Fibroblast of lung (primary cell): ENCODE measurements around the gene KLHL6. TPM values are rescaled to one million over a fixed set of nuclear protein-coding genes. Genes with fewer than 3 reads are reported as not detected.
A peak's percentile ranks its signal among the peaks of the same experiment; 100 is the strongest.

Source experiments
- DNase-seq, 2 donors: peaks; one replicate each; pipeline versions ENCODE4 v3.0.0 to v3.0.0-alpha.2; 2010; ENCODE audit warnings: low read depth in 2 of 2
- H2AFZ ChIP-seq: 2 replicates; pipeline ENCODE4 v1.5.1; 2012; ENCODE audit warnings: low read length, control low read depth, inconsistent platforms
- H3K27ac ChIP-seq: 2 replicates; pipeline ENCODE4 v1.5.1; 2011; ENCODE audit warnings: low read length, control low read depth; ENCODE audit not compliant: insufficient read depth
- H3K27me3 ChIP-seq: 2 replicates; pipeline ENCODE4 v1.5.1; 2011; ENCODE audit warnings: mild to moderate bottlenecking, low read length; ENCODE audit not compliant: control insufficient read depth, insufficient read depth
- H3K36me3 ChIP-seq: 2 replicates; pipeline ENCODE4 v1.5.1; 2011; ENCODE audit warnings: low read length; ENCODE audit not compliant: control insufficient read depth, insufficient read depth
- H3K4me1 ChIP-seq: 2 replicates; pipeline ENCODE4 v1.5.1; 2011; ENCODE audit warnings: low read length; ENCODE audit not compliant: control insufficient read depth, insufficient read depth; ENCODE audit errors: extremely low read depth
- H3K4me2 ChIP-seq: 2 replicates; pipeline ENCODE4 v1.5.1; 2011; ENCODE audit warnings: low read length, control low read depth; ENCODE audit not compliant: insufficient read depth; ENCODE audit errors: extremely low read depth
- H3K4me3 ChIP-seq, 4 experiments: fragments of 200-600 bp in 1 of 4; sonication (generic) in 1 of 4; replicated peaks in 1 of 4; 2 replicates each; pipeline ENCODE4 v1.5.1; 2011 to 2016; ENCODE audit warnings: low read length in 4 of 4, low read depth in 3 of 4, mild to moderate bottlenecking in 3 of 4, control low read depth in 2 of 4, inconsistent platforms in 1 of 4, mixed read lengths in 1 of 4; ENCODE audit not compliant: insufficient read depth in 1 of 4; ENCODE audit errors: control extremely low read depth in 1 of 4
- H3K79me2 ChIP-seq: 2 replicates; pipeline ENCODE4 v1.5.1; 2012; ENCODE audit warnings: mild to moderate bottlenecking, low read length, inconsistent platforms; ENCODE audit not compliant: control insufficient read depth, insufficient read depth
- H3K9ac ChIP-seq: 2 replicates; pipeline ENCODE4 v1.5.1; 2011; ENCODE audit warnings: mild to moderate bottlenecking, low read length, control low read depth; ENCODE audit not compliant: insufficient read depth
- H3K9me3 ChIP-seq: 2 replicates; pipeline ENCODE4 v1.5.1; 2012; ENCODE audit warnings: low read depth, low read length; ENCODE audit not compliant: control insufficient read depth, insufficient read depth
- H4K20me1 ChIP-seq: 2 replicates; pipeline ENCODE4 v1.5.1; 2011; ENCODE audit warnings: low read length; ENCODE audit not compliant: control insufficient read depth, insufficient read depth; ENCODE audit errors: extremely low read depth
- CTCF ChIP-seq, 2 donors: IDR thresholded peaks in 1 of 2; conservative IDR thresholded peaks in 1 of 2; 1 replicate in 1 of 2; 2 replicates in 1 of 2; pipeline ENCODE4 v1.5.1; 2011 to 2012; ENCODE audit warnings: low read length in 2 of 2, control low read depth in 1 of 2, inconsistent platforms in 1 of 2, low read depth in 1 of 2, mild to moderate bottlenecking in 1 of 2
- EZH2 ChIP-seq: IDR thresholded peaks from 2 replicates; pipeline ENCODE4 v1.5.1; 2012; ENCODE audit warnings: low read length, control low read depth, mild to moderate bottlenecking; ENCODE audit errors: missing control alignments
- polyA plus RNA-seq, 2 donors: library from polyadenylated mRNA; depleted of rRNA in 1 of 2; stranded (reverse) in 1 of 2; unstranded in 1 of 2; fragments of >200 nt; gene quantifications; 2 replicates each; pipeline ENCODE4 v1.2.1, GENCODE V29; 2011 to 2012; ENCODE audit warnings: missing spikeins in 1 of 2
- total RNA-seq: library from RNA; depleted of rRNA; stranded (reverse); fragments of >200 nt; gene quantifications from 2 replicates; pipeline ENCODE4 v1.2.1, GENCODE V29; 2014

KLHL6 gene
- total and polyA plus RNA-seq, 2 donors (not counting 1 experiment from before 2014, with no cell fraction given), result not detected

GRCh38 chr3:183448369-183449128, 107.0 kb downstream of the KLHL6 start:
- Histone ChIP-seq H3K9ac (no peak overlapping the region), H3K36me3 (no peaks in the 10 kb centered on the region), H3K27me3 (no peaks in the 10 kb centered on the region), H3K4me3 (peak overlapping the region; percentile 53 to 95 (median 78)), H2AFZ (no peak overlapping the region), H3K4me1 (no peaks in the 10 kb centered on the region), H4K20me1 (no peaks in the 10 kb centered on the region), H3K9me3 (no peaks in the 10 kb centered on the region), H3K79me2 (no peaks in the 10 kb centered on the region), H3K4me2 (peak overlapping the region; percentile 85), H3K27ac (no peak overlapping the region)
- no peak for DNase-seq
- TF ChIP-seq CTCF (conservative IDR thresholded peaks at IDR 0.05 in 1 of 2, IDR thresholded peaks at IDR 0.05 in 1 of 2; ENCODE audit: low read depth in 1 of 2, low read length in 2 of 2) (no peak), EZH2 (no peak)

GRCh38 chr3:183447206-183448001, 108.1 kb downstream of the KLHL6 start:
- H3K79me2 ChIP-seq, result no peaks in the 10 kb centered on the region
- peak overlapping the region; percentile 90 for H2AFZ ChIP-seq
- H3K9me3 ChIP-seq, result no peaks in the 10 kb centered on the region
- no peaks in the 10 kb centered on the region for H3K27me3 ChIP-seq
- peak overlapping the region; percentile 60 for H3K9ac ChIP-seq
- peak; percentile 76 to 79 for DNase-seq
- TF ChIP-seq CTCF (conservative IDR thresholded peaks at IDR 0.05 in 1 of 2, IDR thresholded peaks at IDR 0.05 in 1 of 2; ENCODE audit: low read depth in 1 of 2, low read length in 2 of 2) (no peak), EZH2 (no peak)
- no peaks in the 10 kb centered on the region for H3K4me1 ChIP-seq
- peak overlapping the region; percentile 53 to 95 (median 78) for H3K4me3 ChIP-seq
- peak overlapping the region; percentile 49 for H3K27ac ChIP-seq
- H4K20me1 ChIP-seq, result no peaks in the 10 kb centered on the region
- no peaks in the 10 kb centered on the region for H3K36me3 ChIP-seq
- H3K4me2 ChIP-seq, result peak overlapping the region; percentile 85

GRCh38 chr3:183446838-183447205, 108.7 kb downstream of the KLHL6 start:
- Histone ChIP-seq H4K20me1 (no peaks in the 10 kb centered on the region), H3K4me1 (no peaks in the 10 kb centered on the region), H3K27ac (peak overlapping the region; percentile 49), H3K9ac (no peak overlapping the region), H3K9me3 (no peaks in the 10 kb centered on the region), H3K36me3 (no peaks in the 10 kb centered on the region), H3K4me2 (peak overlapping the region; percentile 85), H3K4me3 (peak overlapping the region; percentile 53 to 95 (median 78)), H3K27me3 (no peaks in the 10 kb centered on the region), H3K79me2 (no peaks in the 10 kb centered on the region), H2AFZ (peak overlapping the region; percentile 90)
- TF ChIP-seq EZH2, result no peak
- TF ChIP-seq CTCF (conservative IDR thresholded peaks at IDR 0.05 in 1 of 2, IDR thresholded peaks at IDR 0.05 in 1 of 2; ENCODE audit: low read depth in 1 of 2, low read length in 2 of 2), result no peak
- DNase-seq, result no peak
